Spleen (tissue), 11 donors: Measurements from ENCODE around the gene MIDN. TPM values are rescaled to one million over a fixed set of nuclear protein-coding genes. Genes with fewer than 3 reads are reported as not detected.

Experiments used
- DNase-seq: peaks from one replicate; pipeline ENCODE4 v3.0.0-alpha.2; 2020
- H3K27ac ChIP-seq, 8 donors: fragments of 200-600 bp; sonication (generic) in 7 of 8; 1 replicate in 4 of 8; 2 replicates in 4 of 8; pipeline versions ENCODE4 v1.5.0 to v1.8.0; 2016 to 2021; ENCODE audit warnings: inconsistent platforms in 4 of 8, mild to moderate bottlenecking in 4 of 8, moderate library complexity in 1 of 8
- H3K27me3 ChIP-seq, 7 donors: fragments of 200-600 bp; sonication (generic) in 6 of 7; replicated peaks in 1 of 7; 1 replicate in 4 of 7; 2 replicates in 3 of 7; pipeline versions ENCODE4 v1.5.0 to v1.8.0; 2016 to 2021; ENCODE audit warnings: inconsistent platforms in 3 of 7, mild to moderate bottlenecking in 1 of 7
- H3K36me3 ChIP-seq, 6 donors: fragments of 200-600 bp; sonication (generic) in 5 of 6; 1 replicate in 4 of 6; 2 replicates in 2 of 6; pipeline versions ENCODE4 v1.5.0 to v1.8.0; 2016 to 2021; ENCODE audit warnings: inconsistent platforms in 2 of 6
- H3K4me1 ChIP-seq, 6 donors: fragments of 200-600 bp; sonication (generic) in 5 of 6; 1 replicate in 3 of 6; 2 replicates in 3 of 6; pipeline versions ENCODE4 v1.5.0 to v1.8.0; 2016 to 2021; ENCODE audit warnings: inconsistent platforms in 3 of 6
- H3K4me3 ChIP-seq, 8 donors: fragments of 200-600 bp; sonication (generic) in 7 of 8; 1 replicate in 4 of 8; 2 replicates in 4 of 8; pipeline versions ENCODE4 v1.5.0 to v1.8.0; 2016 to 2021; ENCODE audit warnings: inconsistent platforms in 4 of 8, mild to moderate bottlenecking in 4 of 8, moderate library complexity in 2 of 8
- H3K9me3 ChIP-seq, 8 donors: fragments of 200-600 bp; sonication (generic) in 7 of 8; 1 replicate in 4 of 8; 2 replicates in 4 of 8; pipeline versions ENCODE4 v1.5.0 to v1.8.0; 2016 to 2021; ENCODE audit warnings: inconsistent platforms in 4 of 8
- CTCF ChIP-seq, 11 experiments: fragments of 200-600 bp in 7 of 11; fragments of 450-650 bp in 4 of 11; sonication (generic) in 4 of 11; IDR thresholded peaks in 8 of 11; conservative IDR thresholded peaks in 3 of 11; 1 replicate in 7 of 11; 2 replicates in 4 of 11; pipeline versions ENCODE4 v1.4.0 to v1.8.0; 2016 to 2021; ENCODE audit warnings: antibody characterized with exemption in 11 of 11, inconsistent platforms in 4 of 11, mild to moderate bottlenecking in 1 of 11
- POLR2A ChIP-seq, 3 donors: fragments of 450-650 bp; IDR thresholded peaks; one replicate each; pipeline ENCODE4 v1.5.1; 2017; ENCODE audit warnings: antibody characterized with exemption in 3 of 3, mild to moderate bottlenecking in 1 of 3
- POLR2AphosphoS5 ChIP-seq, 3 donors: sonication (generic); formaldehyde crosslinking; IDR thresholded peaks; one replicate each; pipeline ENCODE4 v1.5.1; 2017; ENCODE audit warnings: antibody characterized with exemption in 3 of 3
- WGBS, 5 donors: extraction: QIAGEN DNeasy Blood & Tissue Kit in 3 of 5; methylation state at CpG; one replicate each; pipeline versions ENCODE4 v1.1.5 to v1.1.7; 2013 to 2018; 5-methylcytosine and 5-hydroxymethylcytosine counted together
- intact Hi-C: fragments of 100-400 bp; cut with DNase I; formaldehyde crosslinking; loops from one replicate; pipeline ENCODE4 v1.15.0; 2023; ENCODE audit warnings: low total_unique reads
- polyA plus RNA-seq, 3 donors: library from polyadenylated mRNA; stranded (reverse); fragments of 200-250 nt; gene quantifications; one replicate each; pipeline ENCODE4 v1.2.1, GENCODE V29; 2013
- total RNA-seq, 7 donors: library from RNA; depleted of rRNA in 3 of 7; stranded (reverse); fragments of >200 nt in 3 of 7; fragmentation: NEBNext Ultra II Directional in 4 of 7; extraction: Animal tissue kit (Norgen Biotek cat#: 25700) in 4 of 7; gene quantifications; one replicate each; pipeline versions ENCODE4 v1.1.0 to v1.2.1, GENCODE V29; 2016 to 2021
- donor health status: healthy with polysubstance abuse.
- donor health status: DM: no; HTN: no; CAD: no; lungs with moderate emphysema.
- donor health status: DM: no; HTN: no; CAD: no.
- donor health status: Bipolar disorder and iron deficiency.
- donor health status: healthy.
- donor health status: DM: no; HTN: no; CAD: no.
- donor health status: DM: yes; HTN: yes; CAD: no.

MIDN gene
- total and polyA plus RNA-seq, 10 donors: 16.5 to 223 (median 86.7) TPM

DNA sequence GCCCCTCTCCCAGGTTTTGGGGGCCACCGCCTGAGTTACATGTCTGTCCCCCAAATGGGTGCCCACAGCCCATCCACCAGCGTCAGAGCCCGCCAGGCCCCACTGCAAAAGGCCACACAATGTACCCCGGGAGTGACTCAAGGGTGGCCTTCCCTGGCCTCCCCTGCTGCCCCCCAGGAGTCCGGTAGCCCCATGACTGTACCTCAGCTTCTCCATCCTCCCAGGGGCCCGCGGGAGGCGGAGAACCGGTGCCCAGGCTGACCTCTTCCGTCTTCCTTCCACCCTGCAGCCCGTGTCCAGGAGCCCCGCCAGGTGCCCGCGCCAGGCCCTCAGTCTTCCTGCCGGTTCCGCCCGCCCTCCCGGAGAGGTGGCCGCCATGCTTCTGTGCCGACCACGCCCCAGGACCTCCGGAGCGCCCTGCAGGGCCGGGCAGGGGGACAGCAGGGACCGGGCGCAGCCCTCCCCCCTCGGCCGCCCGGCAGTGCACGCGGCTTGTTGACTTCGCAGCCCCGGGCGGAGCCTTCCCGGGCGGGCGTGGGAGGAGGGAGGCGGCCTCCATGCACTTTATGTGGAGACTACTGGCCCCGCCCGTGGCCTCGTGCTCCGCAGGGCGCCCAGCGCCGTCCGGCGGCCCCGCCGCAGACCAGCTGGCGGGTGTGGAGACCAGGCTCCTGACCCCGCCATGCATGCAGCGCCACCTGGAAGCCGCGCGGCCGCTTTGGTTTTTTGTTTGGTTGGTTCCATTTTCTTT, 20.9 kb upstream of the MIDN start:
- Histone ChIP-seq H3K4me1 (peaks cover 2 to 25% (median 14%) of the 10 kb centered on the region in 6 donors), H3K27ac (no peak overlapping the region), H3K9me3 (no peaks in the 10 kb centered on the region), H3K27me3 (no peaks in the 10 kb centered on the region), H3K36me3 (peaks cover 0 to 63% (median 56%) of the 10 kb centered on the region in 6 donors), H3K4me3 (no peak overlapping the region)
- TF ChIP-seq POLR2AphosphoS5 (IDR thresholded peaks at IDR 0.05): peak in 1 of 3 donors; percentile 11
- TF ChIP-seq CTCF (IDR thresholded peaks at IDR 0.05 in 8 of 11, conservative IDR thresholded peaks at IDR 0.05 in 3 of 11): no peak
- intact Hi-C loops: no loop called here
- 87 to 96% (median 93%) methylated on average over 38 to 56 of the region's 56 CpGs for WGBS, 5 donors
- no peak for DNase-seq

DNA sequence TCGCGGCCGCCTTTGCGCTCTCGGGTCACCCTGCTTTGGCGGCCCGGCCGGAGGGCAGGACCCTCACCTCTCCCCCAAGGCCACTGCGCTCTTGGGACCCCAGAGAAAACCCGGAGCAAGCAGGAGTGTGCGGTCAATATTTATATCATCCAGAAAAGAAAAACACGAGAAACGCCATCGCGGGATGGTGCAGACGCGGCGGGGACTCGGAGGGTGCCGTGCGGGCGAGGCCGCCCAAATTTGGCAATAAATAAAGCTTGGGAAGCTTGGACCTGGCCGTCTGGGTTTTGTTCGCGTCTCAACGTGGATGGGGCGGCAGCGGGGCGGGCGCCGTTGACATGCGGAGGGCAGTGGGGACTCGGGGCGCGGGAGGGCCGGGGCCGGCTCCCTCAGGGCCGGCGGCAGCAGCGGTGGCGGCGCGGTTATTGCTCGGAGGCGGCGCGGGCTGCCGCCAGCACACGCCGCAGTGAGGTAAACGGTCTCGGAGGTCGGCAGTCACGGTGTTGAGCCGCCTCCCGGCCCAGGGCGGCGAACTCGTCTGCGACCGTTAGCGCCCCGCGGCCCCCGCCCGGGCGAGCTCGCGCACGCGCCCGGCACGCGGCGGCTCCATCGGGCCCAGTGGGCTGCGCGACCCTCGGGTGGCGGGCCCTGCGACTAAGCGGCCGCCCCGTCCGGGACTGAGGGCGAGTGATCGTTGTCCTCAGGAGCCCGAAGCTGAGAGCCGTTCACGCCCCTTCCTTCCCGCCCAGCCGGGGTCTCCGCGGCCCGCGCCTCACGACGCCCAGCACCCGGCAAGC, 20.0 kb upstream of the MIDN start:
- no peaks in the 10 kb centered on the region for H3K9me3 ChIP-seq
- peaks cover 11 to 25% (median 19%) of the 10 kb centered on the region in 6 donors for H3K4me1 ChIP-seq
- H3K27ac ChIP-seq: no peak overlapping the region
- TF ChIP-seq POLR2AphosphoS5 (IDR thresholded peaks at IDR 0.05): peak in 1 of 3 donors; percentile 21
- no peak for TF ChIP-seq CTCF (IDR thresholded peaks at IDR 0.05 in 8 of 11, conservative IDR thresholded peaks at IDR 0.05 in 3 of 11)
- WGBS, 5 donors: 96 to 98% (median 97%) methylated on average over 51 to 100 of the region's 100 CpGs
- H3K36me3 ChIP-seq: peaks cover 0 to 54% (median 48%) of the 10 kb centered on the region in 6 donors
- no peak for DNase-seq
- no peaks in the 10 kb centered on the region for H3K27me3 ChIP-seq
- no peak overlapping the region for H3K4me3 ChIP-seq
- intact Hi-C loops: no loop called here

- H3K27me3 ChIP-seq: no peaks in the 10 kb centered on the region
- DNase-seq: no peak
- no peak overlapping the region for H3K27ac ChIP-seq
- TF ChIP-seq POLR2A (IDR thresholded peaks at IDR 0.05): no peak
- TF ChIP-seq POLR2AphosphoS5 (IDR thresholded peaks at IDR 0.05): peak in 1 of 3 donors; percentile 5
- intact Hi-C loops: no loop called here
- 94 to 97% (median 97%) methylated on average over 48 to 158 of the region's 158 CpGs for WGBS, 5 donors
- peaks cover 0 to 45% (median 39%) of the 10 kb centered on the region in 6 donors for H3K36me3 ChIP-seq
- no peak overlapping the region for H3K4me3 ChIP-seq
- H3K9me3 ChIP-seq: no peaks in the 10 kb centered on the region
- peaks cover 15 to 27% (median 20%) of the 10 kb centered on the region in 6 donors for H3K4me1 ChIP-seq
Measured at GRCh38 chr19:1229056-1229923, 19.1 kb upstream of the MIDN start.
